Measurements from ENCODE around the gene CTNNA3. TPM values are rescaled to one million over a fixed set of nuclear protein-coding genes. Genes with fewer than 3 reads are reported as not detected.

Gene CTNNA3
- total RNA-seq, 2 donors from 2014 or later = 3.2 to 7.2 TPM

DNA sequence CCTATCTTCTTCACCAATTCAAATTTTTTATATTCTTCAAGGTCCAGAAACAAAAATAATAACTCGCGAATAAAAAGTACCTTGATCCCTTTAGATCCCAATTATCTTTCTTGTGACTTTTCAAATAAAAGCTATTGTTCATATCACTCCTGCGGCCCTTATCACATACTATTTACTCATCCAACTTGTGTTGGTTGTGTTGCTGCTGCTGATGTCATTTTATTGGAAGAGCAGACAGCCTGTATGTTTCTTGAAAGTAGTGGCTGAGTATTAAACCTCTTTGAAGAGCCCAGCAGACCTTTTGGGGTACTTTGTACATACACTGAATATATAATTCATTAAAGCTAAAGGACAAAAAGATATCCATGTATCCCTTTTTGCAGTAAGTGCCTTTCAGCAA lies 231.7 kb downstream of the CTNNA3 start:
- no peaks in the 10 kb centered on the region for H3K9me3 Mint-ChIP-seq
- Histone ChIP-seq H3K27me3 (ENCODE audit: control insufficient read depth, insufficient read depth, low read length, poor library complexity, severe bottlenecking) (no peaks in the 10 kb centered on the region), H3K4me1 (ENCODE audit: control insufficient read depth, insufficient read depth, low read length) (no peaks in the 10 kb centered on the region), H3K9ac (ENCODE audit: extremely low read depth, low read length, poor library complexity, severe bottlenecking) (no peak overlapping the region), H3K4me3 (ENCODE audit: low read length) (no peak overlapping the region), H3K27ac (ENCODE audit: low read depth, low read length) (no peak overlapping the region), H3K36me3 (ENCODE audit: control insufficient read depth, insufficient read depth, low read length) (no peaks in the 10 kb centered on the region), H3K9me3 (ENCODE audit: control insufficient read depth, low read length) (no peaks in the 10 kb centered on the region)
- H3K27ac Mint-ChIP-seq = no peak overlapping the region
- H3K27me3 Mint-ChIP-seq (ENCODE audit: insufficient read depth) = no peaks in the 10 kb centered on the region
- no peak overlapping the region for H3K4me3 Mint-ChIP-seq
- TF ChIP-seq, protein P1, sequence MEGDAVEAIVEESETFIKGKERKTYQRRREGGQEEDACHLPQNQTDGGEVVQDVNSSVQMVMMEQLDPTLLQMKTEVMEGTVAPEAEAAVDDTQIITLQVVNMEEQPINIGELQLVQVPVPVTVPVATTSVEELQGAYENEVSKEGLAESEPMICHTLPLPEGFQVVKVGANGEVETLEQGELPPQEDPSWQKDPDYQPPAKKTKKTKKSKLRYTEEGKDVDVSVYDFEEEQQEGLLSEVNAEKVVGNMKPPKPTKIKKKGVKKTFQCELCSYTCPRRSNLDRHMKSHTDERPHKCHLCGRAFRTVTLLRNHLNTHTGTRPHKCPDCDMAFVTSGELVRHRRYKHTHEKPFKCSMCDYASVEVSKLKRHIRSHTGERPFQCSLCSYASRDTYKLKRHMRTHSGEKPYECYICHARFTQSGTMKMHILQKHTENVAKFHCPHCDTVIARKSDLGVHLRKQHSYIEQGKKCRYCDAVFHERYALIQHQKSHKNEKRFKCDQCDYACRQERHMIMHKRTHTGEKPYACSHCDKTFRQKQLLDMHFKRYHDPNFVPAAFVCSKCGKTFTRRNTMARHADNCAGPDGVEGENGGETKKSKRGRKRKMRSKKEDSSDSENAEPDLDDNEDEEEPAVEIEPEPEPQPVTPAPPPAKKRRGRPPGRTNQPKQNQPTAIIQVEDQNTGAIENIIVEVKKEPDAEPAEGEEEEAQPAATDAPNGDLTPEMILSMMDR (conservative IDR thresholded peaks at IDR 0.05) = no peak
- WGBS, 2 experiments (ENCODE audit: insufficient coverage in 1 of 2, insufficient read length in 1 of 2) = 88 to 96% methylated on average over 2 to 3 of the region's 3 CpGs
- H3K36me3 Mint-ChIP-seq (ENCODE audit: low read depth) = no peaks in the 10 kb centered on the region
- no peak for DNase-seq
- H3K4me1 Mint-ChIP-seq = no peaks in the 10 kb centered on the region

DNA sequence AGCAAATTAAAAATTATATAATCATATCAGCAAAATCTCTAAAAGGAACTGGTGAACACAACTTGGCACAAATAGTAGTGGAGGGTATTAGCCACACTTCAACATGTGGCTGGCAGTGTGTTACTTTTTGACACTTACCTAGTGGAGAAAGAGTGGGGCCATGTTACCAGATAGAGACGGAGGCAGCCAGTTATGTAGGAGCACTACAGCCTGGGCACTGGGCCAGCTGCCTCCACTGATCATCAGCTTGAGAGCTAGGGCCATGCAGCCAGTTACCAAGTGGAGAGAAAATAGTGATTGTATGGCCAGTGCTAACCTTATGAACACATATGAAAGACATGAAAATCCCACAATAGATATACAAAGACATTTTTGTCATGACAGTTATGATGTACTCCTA lies 243.1 kb downstream of the CTNNA3 start:
- TF ChIP-seq, protein P1 (conservative IDR thresholded peaks at IDR 0.05) = no peak
- H3K4me1 ChIP-seq (ENCODE audit: control insufficient read depth, insufficient read depth, low read length) = no peaks in the 10 kb centered on the region
- Mint-ChIP-seq H3K36me3 (ENCODE audit: low read depth) (no peaks in the 10 kb centered on the region), H3K27me3 (ENCODE audit: insufficient read depth) (no peaks in the 10 kb centered on the region), H3K27ac (no peak overlapping the region), H3K9me3 (no peaks in the 10 kb centered on the region), H3K4me3 (no peak overlapping the region), H3K4me1 (no peaks in the 10 kb centered on the region)
- H3K9me3 ChIP-seq (ENCODE audit: control insufficient read depth, low read length) = peaks cover 10% of the 10 kb centered on the region
- no peaks in the 10 kb centered on the region for H3K36me3 ChIP-seq (ENCODE audit: control insufficient read depth, insufficient read depth, low read length)
- no peak for DNase-seq
- no peak overlapping the region for H3K9ac ChIP-seq (ENCODE audit: extremely low read depth, low read length, poor library complexity, severe bottlenecking)
- no peak overlapping the region for H3K27ac ChIP-seq (ENCODE audit: low read depth, low read length)
- H3K27me3 ChIP-seq (ENCODE audit: control insufficient read depth, insufficient read depth, low read length, poor library complexity, severe bottlenecking) = no peaks in the 10 kb centered on the region
- 80 to 97% methylated on average over 1 of the region's 1 CpG for WGBS, 2 experiments (ENCODE audit: insufficient coverage in 1 of 2, insufficient read length in 1 of 2)
- H3K4me3 ChIP-seq (ENCODE audit: low read length) = no peak overlapping the region

DNA sequence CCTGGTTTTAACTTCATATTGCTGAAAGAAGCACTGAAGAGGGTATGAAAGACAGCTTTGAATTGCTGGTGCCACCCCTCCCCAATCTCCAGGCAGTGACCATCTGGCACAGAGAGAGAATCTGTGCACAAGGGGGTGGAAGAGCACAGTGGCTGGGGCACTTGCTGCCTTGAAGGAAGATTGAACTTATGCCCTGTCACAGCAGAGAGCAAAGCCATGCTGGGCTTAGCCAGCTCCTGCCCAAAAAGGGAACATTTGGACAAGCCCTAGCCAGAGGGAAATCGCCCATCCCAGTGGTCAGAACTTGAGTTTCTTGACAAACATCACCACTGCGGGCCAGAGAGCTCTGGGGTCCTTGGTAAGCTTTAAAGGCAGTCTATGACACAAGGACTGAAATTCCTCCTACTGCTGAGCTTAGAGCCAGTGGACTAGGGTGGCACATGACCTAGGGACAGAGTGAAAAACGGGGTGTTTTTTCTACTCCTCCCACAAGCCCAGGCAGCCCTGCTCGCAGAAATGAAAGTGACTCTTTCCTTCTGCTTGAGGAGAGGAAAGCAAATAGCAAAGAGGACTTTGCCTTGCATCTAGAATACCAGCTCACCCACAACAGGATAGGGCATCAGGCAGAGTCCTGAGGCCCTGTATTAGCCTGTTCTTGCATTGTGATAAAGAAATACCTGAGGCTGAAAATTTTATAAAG lies 257.2 kb downstream of the CTNNA3 start:
- H3K27ac Mint-ChIP-seq = no peak overlapping the region
- no peaks in the 10 kb centered on the region for H3K4me1 Mint-ChIP-seq
- Histone ChIP-seq H3K4me3 (ENCODE audit: low read length) (no peak overlapping the region), H3K4me1 (ENCODE audit: control insufficient read depth, insufficient read depth, low read length) (no peaks in the 10 kb centered on the region), H3K27ac (ENCODE audit: low read depth, low read length) (no peak overlapping the region), H3K9me3 (ENCODE audit: control insufficient read depth, low read length) (peaks cover 4% of the 10 kb centered on the region), H3K27me3 (ENCODE audit: control insufficient read depth, insufficient read depth, low read length, poor library complexity, severe bottlenecking) (no peaks in the 10 kb centered on the region), H3K9ac (ENCODE audit: extremely low read depth, low read length, poor library complexity, severe bottlenecking) (no peak overlapping the region), H3K36me3 (ENCODE audit: control insufficient read depth, insufficient read depth, low read length) (no peaks in the 10 kb centered on the region)
- WGBS, 2 experiments (ENCODE audit: insufficient coverage in 1 of 2, insufficient read length in 1 of 2) = 40 to 79% methylated on average over 1 to 4 of the region's 4 CpGs
- no peak for DNase-seq
- no peak overlapping the region for H3K4me3 Mint-ChIP-seq
- H3K27me3 Mint-ChIP-seq (ENCODE audit: insufficient read depth) = no peaks in the 10 kb centered on the region
- H3K9me3 Mint-ChIP-seq = no peaks in the 10 kb centered on the region
- no peaks in the 10 kb centered on the region for H3K36me3 Mint-ChIP-seq (ENCODE audit: low read depth)
- TF ChIP-seq, protein P1 (conservative IDR thresholded peaks at IDR 0.05) = no peak
